CD4-positive, alpha-beta T cell (primary cell): ENCODE results near the gene RAB35. TPM values are rescaled to one million over a fixed set of nuclear protein-coding genes. Genes with fewer than 3 reads are reported as not detected.

Experiments
- ATAC-seq: fragments of 200-7000 bp; cut with Tn5 transposase; one replicate; pipeline ENCODE4 v1.10.0; 2022; ENCODE audit warnings: mild to moderate bottlenecking; ENCODE audit not compliant: poor library complexity
- CTCF ChIA-PET: fragments of 350-600 bp; sonication (Branson Sonifier 250); formaldehyde crosslinking; loops from one replicate; lab custom pipeline; 2021; ENCODE audit warnings: antibody characterized with exemption, inconsistent platforms; lab: Charles Lee
- POLR2A ChIA-PET: fragments of 350-600 bp; sonication (Branson Sonifier 250); formaldehyde crosslinking; loops from one replicate; lab custom pipeline; 2021; ENCODE audit warnings: antibody characterized with exemption, inconsistent platforms; lab: Charles Lee
- DNase-seq, 14 experiments: peaks; one replicate each; pipeline ENCODE4 v3.0.0-alpha.2; 2013 to 2020; ENCODE audit warnings: mixed read lengths in 2 of 14
- H3K27ac ChIP-seq, 2 donors: one replicate each; pipeline versions ENCODE4 v1.5.1 to v1.7.0; 2013; ENCODE audit warnings: low read length in 2 of 2, low read depth in 1 of 2, mild to moderate bottlenecking in 1 of 2
- H3K27me3 ChIP-seq, 2 experiments: 1 replicate in 1 of 2; 2 replicates in 1 of 2; pipeline versions ENCODE4 v1.6.1 to v1.7.0; 2013; ENCODE audit warnings: low read length in 2 of 2, control low read depth in 1 of 2, mild to moderate bottlenecking in 1 of 2, moderate library complexity in 1 of 2; ENCODE audit not compliant: insufficient read depth in 2 of 2, control insufficient read depth in 1 of 2
- H3K36me3 ChIP-seq: one replicate; pipeline ENCODE4 v1.6.1; 2013; ENCODE audit warnings: low read length, control low read depth; ENCODE audit not compliant: insufficient read depth
- H3K4me1 ChIP-seq: one replicate; pipeline ENCODE4 v1.6.1; 2013; ENCODE audit warnings: low read length, control low read depth; ENCODE audit not compliant: insufficient read depth
- H3K4me3 ChIP-seq: one replicate; pipeline ENCODE4 v1.5.1; 2013; ENCODE audit warnings: mild to moderate bottlenecking, low read length, moderate library complexity
- H3K9me3 ChIP-seq, 2 experiments: 1 replicate in 1 of 2; 2 replicates in 1 of 2; pipeline versions ENCODE4 v1.6.1 to v1.7.0; 2013; ENCODE audit warnings: low read length in 2 of 2, mild to moderate bottlenecking in 2 of 2, control low read depth in 1 of 2, moderate library complexity in 1 of 2; ENCODE audit not compliant: control insufficient read depth in 1 of 2, insufficient read depth in 1 of 2
- H3K27ac Mint-ChIP-seq: one replicate; pipeline ENCODE4 v1.8.0; 2020; ENCODE audit warnings: mixed read lengths
- H3K27me3 Mint-ChIP-seq: one replicate; pipeline ENCODE4 v1.8.0; 2021; ENCODE audit warnings: mixed read lengths
- H3K36me3 Mint-ChIP-seq: one replicate; pipeline ENCODE4 v1.8.0; 2021; ENCODE audit warnings: low read depth, mixed read lengths
- H3K4me1 Mint-ChIP-seq: one replicate; pipeline ENCODE4 v1.8.0; 2021; ENCODE audit warnings: low read depth, mixed read lengths
- H3K4me3 Mint-ChIP-seq: one replicate; pipeline ENCODE4 v1.8.0; 2020; ENCODE audit warnings: mild to moderate bottlenecking, mixed read lengths
- H3K9me3 Mint-ChIP-seq: one replicate; pipeline ENCODE4 v1.8.0; 2020; ENCODE audit warnings: mixed read lengths
- intact Hi-C, 2 experiments: fragments of 100-400 bp; cut with DNase I in 1 of 2; cut with micrococcal nuclease in 1 of 2; formaldehyde crosslinking; loops; one replicate each; pipeline versions ENCODE4 v1.15.1 to v1.9.0; 2023 to 2025; cut with DNase I, micrococcal nuclease
- total RNA-seq, 174 experiments: library from RNA in 2 of 174; stranded (reverse) in 2 of 174; gene quantifications; one replicate each; pipeline ENCODE4 v1.2.3 and lab custom pipeline; 2021 to 2026
- TF ChIP-seq, protein P1 (sequence below): fragments of 200-600 bp; IDR thresholded peaks from one replicate; pipeline ENCODE4 v1.8.0; 2022; ENCODE audit warnings: antibody characterized with exemption, mild to moderate bottlenecking

The RAB35 gene
- total RNA-seq, 2 experiments from 2014 or later: 49.7 to 53.8 TPM

GRCh38 chr12:120132863-120133385 is 16.4 kb upstream of the RAB35 start:
- no peak for ATAC-seq
- Histone ChIP-seq H3K4me3 (no peak overlapping the region), H3K27ac (no peak overlapping the region), H3K36me3 (peaks cover 94% of the 10 kb centered on the region), H3K9me3 (no peaks in the 10 kb centered on the region), H3K4me1 (no peaks in the 10 kb centered on the region), H3K27me3 (no peaks in the 10 kb centered on the region)
- Mint-ChIP-seq H3K9me3 (no peaks in the 10 kb centered on the region), H3K36me3 (peaks cover 88% of the 10 kb centered on the region), H3K4me3 (no peak overlapping the region), H3K27me3 (no peaks in the 10 kb centered on the region), H3K27ac (no peak overlapping the region), H3K4me1 (no peaks in the 10 kb centered on the region)
- DNase-seq: no peak
- intact Hi-C loops: no loop called here
- POLR2A ChIA-PET: interaction anchor here (2.7 kb wide), 1 partner anchor 16 kb away, joined by 7 read pairs; the partner anchor contains the start of gene RAB35
- TF ChIP-seq, protein P1, sequence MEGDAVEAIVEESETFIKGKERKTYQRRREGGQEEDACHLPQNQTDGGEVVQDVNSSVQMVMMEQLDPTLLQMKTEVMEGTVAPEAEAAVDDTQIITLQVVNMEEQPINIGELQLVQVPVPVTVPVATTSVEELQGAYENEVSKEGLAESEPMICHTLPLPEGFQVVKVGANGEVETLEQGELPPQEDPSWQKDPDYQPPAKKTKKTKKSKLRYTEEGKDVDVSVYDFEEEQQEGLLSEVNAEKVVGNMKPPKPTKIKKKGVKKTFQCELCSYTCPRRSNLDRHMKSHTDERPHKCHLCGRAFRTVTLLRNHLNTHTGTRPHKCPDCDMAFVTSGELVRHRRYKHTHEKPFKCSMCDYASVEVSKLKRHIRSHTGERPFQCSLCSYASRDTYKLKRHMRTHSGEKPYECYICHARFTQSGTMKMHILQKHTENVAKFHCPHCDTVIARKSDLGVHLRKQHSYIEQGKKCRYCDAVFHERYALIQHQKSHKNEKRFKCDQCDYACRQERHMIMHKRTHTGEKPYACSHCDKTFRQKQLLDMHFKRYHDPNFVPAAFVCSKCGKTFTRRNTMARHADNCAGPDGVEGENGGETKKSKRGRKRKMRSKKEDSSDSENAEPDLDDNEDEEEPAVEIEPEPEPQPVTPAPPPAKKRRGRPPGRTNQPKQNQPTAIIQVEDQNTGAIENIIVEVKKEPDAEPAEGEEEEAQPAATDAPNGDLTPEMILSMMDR: no peak
- CTCF ChIA-PET: no interaction called here

DNA sequence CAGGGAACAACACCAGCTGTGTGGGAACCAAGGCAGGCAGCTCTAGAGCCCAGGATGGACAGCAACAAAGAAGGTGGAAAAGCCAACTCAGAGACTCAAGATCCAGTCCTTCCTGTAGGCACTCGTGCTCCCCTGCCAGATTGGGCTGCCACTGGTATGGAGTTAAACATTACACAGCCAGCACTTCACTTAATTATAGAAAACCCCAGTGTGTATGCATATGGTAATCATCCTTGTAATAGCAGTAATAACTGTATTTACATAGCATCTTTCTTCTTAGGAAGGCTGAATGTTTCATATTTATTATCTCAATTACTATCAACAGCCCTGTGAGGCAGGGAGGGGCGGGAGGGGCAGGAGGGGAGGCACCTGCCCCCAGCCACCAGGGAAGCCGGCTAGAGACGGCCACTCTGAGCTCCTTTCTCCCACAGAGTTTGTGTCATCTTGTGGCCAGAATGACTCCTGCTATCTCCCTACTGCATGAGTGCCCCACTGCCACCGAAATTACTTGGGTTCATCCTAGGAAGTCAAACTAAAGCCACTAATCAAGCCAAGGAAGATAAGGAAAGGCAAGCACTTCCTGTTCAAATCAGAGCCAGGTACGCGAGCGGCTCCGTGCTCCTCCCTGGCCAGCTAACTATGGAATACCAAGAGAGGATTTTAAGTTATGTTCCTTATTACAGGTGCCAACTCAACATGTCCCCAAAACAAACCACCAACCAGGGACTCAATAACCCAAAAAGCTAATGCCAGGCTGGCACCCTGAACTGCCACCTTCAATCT is 15.7 kb upstream of the RAB35 start:
- ChIA-PET POLR2A (interaction anchor here (1.2 to 2.7 kb wide), 2 partner anchors 11 to 15 kb away, joined by 3 to 7 read pairs; partner anchors contain the start of gene RAB35), CTCF (interaction anchor here (0.7 kb wide), 1 partner anchor 36 kb away, joined by 3 read pairs; no protein-coding TSS in a partner anchor)
- Histone ChIP-seq H3K4me3 (no peak overlapping the region), H3K4me1 (no peaks in the 10 kb centered on the region), H3K9me3 (no peaks in the 10 kb centered on the region), H3K27ac (no peak overlapping the region), H3K36me3 (peaks cover 94% of the 10 kb centered on the region), H3K27me3 (no peaks in the 10 kb centered on the region)
- H3K4me1 Mint-ChIP-seq: no peaks in the 10 kb centered on the region
- no peaks in the 10 kb centered on the region for H3K9me3 Mint-ChIP-seq
- H3K27me3 Mint-ChIP-seq: no peaks in the 10 kb centered on the region
- no peak overlapping the region for H3K4me3 Mint-ChIP-seq
- ATAC-seq (no peak), DNase-seq (no peak)
- H3K27ac Mint-ChIP-seq: no peak overlapping the region
- TF ChIP-seq, protein P1: no peak
- peaks cover 88% of the 10 kb centered on the region for H3K36me3 Mint-ChIP-seq
- intact Hi-C loops: no loop called here

DNA sequence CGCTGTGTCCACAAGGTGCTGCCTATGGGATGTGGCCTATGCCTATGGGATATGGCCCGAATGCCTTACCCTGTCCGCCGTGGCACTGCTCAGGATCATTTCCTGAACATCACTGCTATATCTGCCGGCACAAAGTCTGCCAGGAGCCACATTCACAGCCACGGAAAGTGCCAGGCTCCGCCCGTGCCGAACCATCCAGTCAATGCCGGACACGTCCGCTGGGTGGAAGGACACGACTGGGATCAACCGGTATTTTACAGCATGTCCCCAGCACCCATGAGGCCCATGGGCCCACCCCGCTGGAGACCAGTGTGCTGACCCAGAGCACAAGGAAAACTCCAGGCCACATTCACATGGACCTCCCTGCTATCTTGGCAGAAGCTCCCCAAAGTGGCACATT is 14.6 kb upstream of the RAB35 start:
- Histone ChIP-seq H3K27me3 (no peaks in the 10 kb centered on the region), H3K27ac (no peak overlapping the region), H3K9me3 (no peaks in the 10 kb centered on the region), H3K4me3 (no peak overlapping the region), H3K36me3 (peaks cover 89% of the 10 kb centered on the region), H3K4me1 (no peaks in the 10 kb centered on the region)
- H3K27ac Mint-ChIP-seq: no peak overlapping the region
- CTCF ChIA-PET: no interaction called here
- no peak for ATAC-seq
- no peak overlapping the region for H3K4me3 Mint-ChIP-seq
- TF ChIP-seq, protein P1: no peak
- no peak for DNase-seq
- intact Hi-C loops: no loop called here
- H3K4me1 Mint-ChIP-seq: no peaks in the 10 kb centered on the region
- no peaks in the 10 kb centered on the region for H3K27me3 Mint-ChIP-seq
- H3K36me3 Mint-ChIP-seq: peaks cover 87% of the 10 kb centered on the region
- POLR2A ChIA-PET: interaction anchor here (0.6 to 1.2 kb wide), 2 partner anchors 10 to 13 kb away, joined by 3 read pairs; no protein-coding TSS in a partner anchor
- H3K9me3 Mint-ChIP-seq: no peaks in the 10 kb centered on the region
